Activated T-cell treated with anti-CD3 and anti-CD28 coated beads, Interleukin-2, amount 50 U/mL, for 72 hours (primary cell): ENCODE results near the gene ZBTB7C. TPM values are rescaled to one million over a fixed set of nuclear protein-coding genes. Genes with fewer than 3 reads are reported as not detected.

Source experiments
- total RNA-seq, 2 donors: library from RNA; stranded (reverse); gene quantifications; one replicate each; pipeline ENCODE4 v1.2.3, GENCODE V29; 2022

ZBTB7C gene
- total RNA-seq, 2 donors from 2014 or later: 0.05 TPM; not detected in 1

Other genes with a start within 250 kb of the ZBTB7C start
- 1 to 10 TPM; 4.6 to 4.7 TPM for gene CTIF, start 129.6 kb upstream of the ZBTB7C start, total RNA-seq